ENCODE data around the gene BCL2L14.

BCL2L14 gene

DNA sequence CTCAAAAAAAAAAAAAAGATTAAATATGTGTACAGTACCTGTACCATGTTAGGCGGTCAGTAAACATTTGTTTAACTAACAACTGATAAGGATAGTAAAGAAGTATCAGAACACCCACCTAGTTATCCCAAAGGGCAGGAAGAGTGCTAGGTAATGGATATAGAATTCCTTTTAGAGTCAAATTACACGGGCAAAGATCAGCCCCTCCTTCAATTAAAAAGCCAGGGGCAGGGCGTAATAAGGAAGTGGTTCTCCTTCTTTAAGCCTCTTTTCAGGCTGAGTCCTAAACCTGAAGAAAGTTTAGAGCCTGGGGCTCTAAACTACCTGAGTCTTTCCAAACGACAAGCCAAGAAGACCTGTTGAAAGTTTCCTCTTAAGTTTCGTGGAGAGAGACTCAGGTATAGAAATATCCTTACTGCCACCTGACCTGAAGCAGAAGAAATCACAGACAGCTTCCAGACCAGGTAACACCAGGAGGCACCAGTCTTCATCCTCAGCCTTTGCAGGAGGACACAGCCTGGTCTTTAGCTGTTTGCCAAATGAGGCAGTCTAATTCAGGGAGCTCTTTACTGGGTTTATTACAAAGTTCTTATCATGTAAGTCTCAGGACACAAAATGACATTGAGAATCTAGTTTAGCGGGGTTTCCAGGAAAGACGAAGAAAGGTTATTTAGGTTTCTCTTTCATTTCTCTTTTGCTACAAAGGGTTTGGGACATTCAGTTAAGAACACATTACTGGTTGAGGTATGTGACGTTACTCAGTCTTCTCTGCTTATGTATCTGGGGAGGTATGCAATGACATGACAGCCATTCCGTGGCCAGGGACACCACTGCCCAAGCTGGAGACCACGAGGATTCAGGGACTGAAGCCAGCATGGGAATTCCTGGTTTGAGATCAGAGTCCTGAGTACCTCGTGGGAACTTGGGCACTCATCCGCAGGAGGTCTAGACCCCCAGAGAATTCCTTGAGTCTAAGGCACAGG is at the start of gene BCL2L14:
Gene BCL2L14, plus strand, starts transcription at position 266 of the 983 bp plus-strand sequence. CDS start 8,367 bp downstream, outside the sequence.
- peak; percentile 28 for DNase-seq (ENCODE audit: low spot score)

DNA sequence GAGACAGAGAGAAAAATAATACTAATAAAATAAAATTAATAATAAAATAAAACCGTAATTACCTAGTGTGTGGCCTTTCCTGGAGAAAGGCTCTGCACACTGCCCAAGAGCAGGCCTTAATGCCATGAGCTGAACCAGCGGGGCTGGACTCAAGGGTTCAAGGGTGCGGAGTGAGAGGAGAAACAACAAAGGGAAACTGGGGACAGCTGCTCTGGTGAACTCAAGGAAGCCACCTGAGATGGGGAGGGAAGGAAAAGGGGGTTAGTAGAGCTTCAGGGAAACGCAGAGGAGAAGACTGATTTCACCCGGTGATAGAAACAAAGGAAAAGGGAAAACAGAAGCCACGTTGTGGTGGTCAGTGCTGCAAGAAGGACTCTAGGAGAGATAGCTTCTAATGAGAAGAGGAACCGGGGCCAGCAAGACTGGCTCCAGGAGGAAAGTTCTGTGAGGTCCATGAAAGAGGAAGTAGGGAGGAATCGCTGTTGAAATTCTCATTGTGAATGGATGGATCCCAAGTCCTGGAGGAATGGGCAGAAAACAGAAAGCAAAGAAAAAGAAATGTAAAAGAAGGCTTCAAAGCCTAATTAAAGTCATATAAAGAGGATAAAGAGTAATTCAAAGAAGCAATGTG is 48.3 kb upstream of the BCL2L14 start:
- DNase-seq (ENCODE audit: low spot score) = no peak

- no peak for DNase-seq (ENCODE audit: low spot score)
These were observed 47.3 kb upstream of the BCL2L14 start for GRCh38 chr12:12023456-12023855.

- DNase-seq (ENCODE audit: low spot score) = peak; percentile 43
These were observed 45.6 kb upstream of the BCL2L14 start for GRCh38 chr12:12024911-12025682.

- no peak for DNase-seq (ENCODE audit: low spot score)
These were observed 44.8 kb upstream of the BCL2L14 start for GRCh38 chr12:12025799-12026386.

DNA sequence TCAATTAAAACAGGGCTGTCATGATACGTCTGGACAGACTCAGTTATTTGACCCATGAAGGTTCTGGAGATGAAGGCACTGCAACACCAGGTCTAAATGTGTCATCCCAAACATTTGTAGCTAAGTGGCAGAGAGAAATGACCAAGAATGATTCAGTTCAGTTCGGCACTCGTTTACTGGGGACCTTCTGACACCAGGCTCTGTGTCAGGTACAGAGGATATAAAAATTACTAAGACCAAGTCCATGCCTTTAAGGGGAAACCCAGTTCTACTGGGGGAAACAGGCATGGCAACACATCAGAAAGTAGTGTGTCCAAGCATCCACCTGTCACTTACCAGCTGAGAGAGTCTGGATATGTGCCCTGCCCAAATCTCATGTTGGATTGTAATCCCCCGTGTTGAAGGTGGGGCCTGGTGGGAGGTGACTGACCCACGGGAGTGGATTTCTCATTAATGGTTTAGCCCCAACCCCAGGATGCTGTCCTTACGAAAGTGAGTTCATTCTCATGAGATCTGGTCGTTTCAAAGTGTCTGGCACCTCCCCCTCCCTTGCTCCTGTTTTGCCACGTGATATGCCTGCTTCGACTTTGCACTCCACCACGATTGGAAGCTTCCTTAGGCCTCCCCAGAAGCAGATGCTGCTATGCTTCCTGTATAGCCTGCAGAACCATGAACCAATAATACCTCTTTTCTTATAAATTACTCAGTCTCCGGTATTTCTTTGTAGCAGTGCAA is 41.9 kb upstream of the BCL2L14 start:
- no peak for DNase-seq (ENCODE audit: low spot score)

- DNase-seq (ENCODE audit: low spot score) = no peak
These were observed 41.1 kb upstream of the BCL2L14 start for GRCh38 chr12:12029653-12030052.

- peak; percentile 11 for DNase-seq (ENCODE audit: low spot score)
These were observed 38.4 kb upstream of the BCL2L14 start for GRCh38 chr12:12032260-12032791.

GRCh38 chr12:12032851-12033797 is 37.6 kb upstream of the BCL2L14 start:
- DNase-seq (ENCODE audit: low spot score) = peak; percentile 88

GRCh38 chr12:12033824-12034223 is 36.9 kb upstream of the BCL2L14 start:
- DNase-seq (ENCODE audit: low spot score) = no peak

DNA sequence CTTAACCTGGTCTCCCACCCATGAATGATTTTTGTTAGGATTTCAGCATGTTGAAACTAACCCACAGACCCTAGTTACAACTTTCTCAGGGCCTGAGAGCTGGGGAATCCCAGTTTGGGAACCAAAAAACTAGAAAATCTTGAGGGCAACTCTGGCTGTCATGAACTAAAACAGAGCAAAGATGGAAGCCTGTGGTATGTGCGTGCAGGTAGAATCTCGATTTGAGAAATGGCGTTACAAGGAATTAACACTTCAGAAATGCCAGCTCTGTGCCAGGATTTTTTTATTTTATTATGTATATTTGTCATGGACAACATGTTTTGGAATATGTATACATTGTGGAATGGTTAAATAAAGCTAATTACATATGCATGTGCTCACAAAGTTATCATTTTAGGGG is 36.4 kb upstream of the BCL2L14 start:
- no peak for DNase-seq (ENCODE audit: low spot score)

GRCh38 chr12:12035229-12035628 is 35.5 kb upstream of the BCL2L14 start:
- DNase-seq (ENCODE audit: low spot score) = no peak

- no peak for DNase-seq (ENCODE audit: low spot score)
These were observed 33.8 kb upstream of the BCL2L14 start for GRCh38 chr12:12036901-12037300.

- DNase-seq (ENCODE audit: low spot score) = no peak
These were observed 30.8 kb upstream of the BCL2L14 start for GRCh38 chr12:12039897-12040296.

DNA sequence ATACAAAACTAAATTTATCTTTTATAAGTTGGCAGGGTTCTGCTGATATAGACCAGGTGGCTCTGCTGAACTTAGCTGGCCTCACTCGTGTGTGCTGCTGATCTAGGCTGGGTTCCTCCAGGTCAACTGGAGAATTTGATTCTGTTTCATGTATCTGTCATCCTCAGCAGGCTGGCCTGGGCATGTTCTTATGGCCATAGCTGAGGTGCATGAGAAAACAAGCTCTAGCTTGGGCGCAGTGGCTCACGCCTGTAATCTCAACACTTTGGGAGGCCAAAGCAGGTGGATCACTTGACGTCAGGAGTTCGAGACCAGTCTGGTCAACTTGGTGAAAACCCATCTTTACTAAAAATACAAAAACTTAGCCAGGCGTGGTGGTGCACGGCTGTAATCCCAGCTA is 24.3 kb upstream of the BCL2L14 start:
- no peak for DNase-seq (ENCODE audit: low spot score)

DNA sequence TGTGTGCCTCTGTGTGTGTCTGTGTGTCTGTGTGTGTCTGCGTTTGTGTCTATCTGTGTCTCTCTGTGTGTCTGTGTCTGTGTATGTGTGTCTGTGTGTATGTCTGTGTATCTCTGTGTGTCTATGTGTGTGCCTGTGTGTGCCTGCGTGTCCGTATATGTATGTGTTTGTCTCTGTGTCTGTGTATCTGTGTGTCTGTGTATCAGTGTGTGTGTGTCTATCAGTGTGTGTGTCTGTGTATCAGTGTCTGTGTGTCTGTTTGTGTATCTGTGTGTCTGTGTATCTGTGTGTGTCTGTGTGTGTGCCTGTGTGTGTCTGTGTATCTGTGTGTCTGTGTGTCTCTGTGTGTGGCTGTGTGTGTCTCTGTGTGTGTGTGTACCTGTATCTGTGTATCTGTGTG is 23.1 kb upstream of the BCL2L14 start:
- no peak for DNase-seq (ENCODE audit: low spot score)

GRCh38 chr12:12048266-12048665 is 22.5 kb upstream of the BCL2L14 start:
- DNase-seq (ENCODE audit: low spot score) = no peak

DNA sequence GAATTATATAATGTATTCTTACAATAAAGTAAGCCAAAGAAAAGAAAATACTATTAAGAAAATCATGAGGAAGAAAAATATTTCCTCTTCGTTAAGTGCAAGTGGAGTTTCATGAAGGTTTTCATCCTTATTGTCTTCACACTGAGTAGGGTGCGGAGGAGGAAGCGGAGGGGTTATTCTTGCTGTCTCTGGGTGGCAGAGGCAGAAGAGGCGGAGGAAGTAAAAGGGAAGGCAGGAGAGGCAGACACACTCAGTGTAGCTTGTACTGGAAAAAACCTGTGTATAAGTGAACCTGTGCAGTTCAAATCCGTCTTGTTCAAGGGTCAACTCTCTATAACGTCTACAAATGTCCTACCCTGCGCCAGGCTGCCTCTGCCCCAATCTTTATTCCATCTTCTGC is 22.0 kb upstream of the BCL2L14 start:
- no peak for DNase-seq (ENCODE audit: low spot score)

DNA sequence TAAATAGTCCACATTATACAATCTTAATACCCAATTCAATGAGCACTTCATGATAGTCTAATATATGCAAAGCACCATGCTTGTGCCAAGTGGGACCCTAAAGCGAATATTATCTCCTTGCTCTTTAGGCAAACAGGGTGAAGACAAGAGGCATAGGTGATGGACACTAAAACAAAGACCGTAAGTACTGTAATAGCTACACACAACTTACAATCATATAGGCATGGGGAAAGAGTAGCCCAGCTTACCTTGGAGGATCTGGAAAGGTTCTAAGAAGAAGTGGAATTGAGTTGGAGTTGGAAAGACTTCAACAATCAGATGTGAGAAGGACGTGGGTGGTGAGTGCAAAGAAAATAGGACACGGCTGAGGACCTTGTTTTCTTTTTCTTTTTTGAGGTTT is 19.1 kb upstream of the BCL2L14 start:
- no peak for DNase-seq (ENCODE audit: low spot score)

DNA sequence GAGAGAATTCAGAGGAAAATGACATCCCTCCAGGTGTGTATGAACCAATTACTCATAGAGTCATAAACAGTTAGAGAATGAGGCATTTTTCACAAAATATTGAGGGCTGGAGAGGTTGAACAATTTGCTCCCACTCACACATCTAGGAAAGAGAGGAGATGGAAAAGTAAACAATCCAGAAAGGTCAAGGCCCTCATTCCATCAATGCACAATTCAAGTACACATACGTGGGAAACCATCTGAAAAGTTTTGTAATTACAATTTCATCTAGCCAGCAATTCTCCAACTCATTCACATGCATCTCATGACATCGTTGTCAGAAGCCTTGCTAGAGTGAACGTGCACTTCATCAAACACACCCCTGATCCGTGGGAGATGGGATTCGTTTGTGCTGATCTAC is 15.7 kb upstream of the BCL2L14 start:
- no peak for DNase-seq (ENCODE audit: low spot score)

Measured in kidney tubule cell (primary cell).